B cell (primary cell): Measurements from ENCODE around the gene MYADML2. TPM values are rescaled to one million over a fixed set of nuclear protein-coding genes. Genes with fewer than 3 reads are reported as not detected.
"Not testable (repeated sequence)": the region's sequence is repeated elsewhere in the genome, so short reads cannot be mapped to it uniquely, and the experiment has no call there.

Source experiments
- ATAC-seq: fragments of 200-7000 bp; cut with Tn5 transposase; one replicate; pipeline ENCODE4 v1.10.0; 2021; ENCODE audit warnings: low read depth, mild to moderate bottlenecking, moderate number of reproducible peaks, moderate library complexity
- CTCF ChIA-PET: fragments of 350-600 bp; sonication (Branson Sonifier 250); formaldehyde crosslinking; loops from one replicate; lab custom pipeline; 2021; ENCODE audit warnings: antibody characterized with exemption, inconsistent platforms; lab: Charles Lee
- POLR2A ChIA-PET: fragments of 350-600 bp; sonication (Branson Sonifier 250); formaldehyde crosslinking; loops from one replicate; lab custom pipeline; 2021; ENCODE audit warnings: antibody characterized with exemption; lab: Charles Lee
- DNase-seq: peaks from one replicate; pipeline ENCODE4 v3.0.0; 2013
- H2AFZ ChIP-seq: 2 replicates; pipeline ENCODE4 v1.6.1; 2012; ENCODE audit warnings: mild to moderate bottlenecking, low read depth, low read length; ENCODE audit not compliant: insufficient read depth, poor library complexity, severe bottlenecking
- H3K27ac ChIP-seq, 2 donors: 1 replicate in 1 of 2; 2 replicates in 1 of 2; pipeline ENCODE4 v1.5.1; 2012 to 2013; ENCODE audit warnings: low read length in 2 of 2, mild to moderate bottlenecking in 2 of 2, moderate library complexity in 1 of 2
- H3K27me3 ChIP-seq, 4 experiments: fragments of 200-600 bp in 1 of 4; sonication (generic) in 1 of 4; replicated peaks in 1 of 4; 1 replicate in 2 of 4; 2 replicates in 2 of 4; pipeline versions ENCODE4 v1.6.1 to v1.7.0; 2013 to 2016; ENCODE audit warnings: low read length in 3 of 4, mild to moderate bottlenecking in 2 of 4, mixed read lengths in 1 of 4, moderate library complexity in 1 of 4; ENCODE audit not compliant: insufficient read depth in 4 of 4, control insufficient read depth in 3 of 4; ENCODE audit errors: control extremely low read depth in 1 of 4
- H3K36me3 ChIP-seq, 2 experiments: replicated peaks in 1 of 2; 1 replicate in 1 of 2; 2 replicates in 1 of 2; pipeline versions ENCODE4 v1.6.1 to v1.7.1; 2013; ENCODE audit warnings: low read length in 1 of 2; ENCODE audit not compliant: insufficient read depth in 2 of 2, control insufficient read depth in 1 of 2; ENCODE audit errors: control extremely low read depth in 1 of 2, extremely low read depth in 1 of 2
- H3K4me1 ChIP-seq, 2 donors: fragments of 200-600 bp in 1 of 2; sonication (generic) in 1 of 2; 1 replicate in 1 of 2; 2 replicates in 1 of 2; pipeline versions ENCODE4 v1.5.1 to v1.6.1; 2013 to 2017; ENCODE audit warnings: low read length in 2 of 2; ENCODE audit not compliant: control insufficient read depth in 2 of 2, insufficient read depth in 2 of 2
- H3K4me2 ChIP-seq: replicated peaks from 2 replicates; pipeline ENCODE3; 2012; ENCODE audit warnings: mild to moderate bottlenecking, low read depth, low read length; ENCODE audit not compliant: poor library complexity, severe bottlenecking
- H3K4me3 ChIP-seq, 5 experiments: fragments of 200-600 bp in 1 of 5; sonication (generic) in 1 of 5; 1 replicate in 3 of 5; 2 replicates in 2 of 5; pipeline versions ENCODE4 v1.5.1 to v1.7.0; 2011 to 2016; ENCODE audit warnings: low read length in 4 of 5, mild to moderate bottlenecking in 4 of 5, low read depth in 2 of 5, control low read depth in 1 of 5, moderate library complexity in 1 of 5; ENCODE audit not compliant: insufficient read depth in 1 of 5; ENCODE audit errors: control extremely low read depth in 1 of 5, extremely low read depth in 1 of 5
- H3K79me2 ChIP-seq: fragments of 200-600 bp; sonication (generic); one replicate; pipeline ENCODE4 v1.6.0; 2016; ENCODE audit warnings: low read length; ENCODE audit not compliant: control insufficient read depth, insufficient read depth
- H3K9ac ChIP-seq: fragments of 200-600 bp; sonication (generic); 2 replicates; pipeline ENCODE4 v1.6.1; 2017; ENCODE audit warnings: mild to moderate bottlenecking, low read length, moderate library complexity
- H3K9me3 ChIP-seq, 3 donors: one replicate each; pipeline versions ENCODE4 v1.6.1 to v1.7.1; 2013; ENCODE audit warnings: low read length in 2 of 3; ENCODE audit not compliant: control insufficient read depth in 2 of 3, insufficient read depth in 1 of 3; ENCODE audit errors: control extremely low read depth in 1 of 3
- H4K20me1 ChIP-seq: 2 replicates; pipeline ENCODE4 v1.6.0; 2012; ENCODE audit warnings: mild to moderate bottlenecking, low read length; ENCODE audit not compliant: insufficient read depth, control insufficient read depth, poor library complexity, severe bottlenecking
- H3K27ac Mint-ChIP-seq: one replicate; pipeline ENCODE4 v1.8.0; 2021; ENCODE audit warnings: mixed read lengths
- H3K27me3 Mint-ChIP-seq: one replicate; pipeline ENCODE4 v1.8.0; 2021; ENCODE audit warnings: mixed read lengths
- H3K4me1 Mint-ChIP-seq: one replicate; pipeline ENCODE4 v1.8.0; 2021; ENCODE audit warnings: mixed read lengths
- H3K4me3 Mint-ChIP-seq: one replicate; pipeline ENCODE4 v1.8.0; 2021; ENCODE audit warnings: mixed read lengths
- H3K9me3 Mint-ChIP-seq: one replicate; pipeline ENCODE4 v1.8.0; 2022; ENCODE audit warnings: mixed read lengths; ENCODE audit not compliant: insufficient read depth
- EZH2 ChIP-seq: IDR thresholded peaks from 2 replicates; pipeline ENCODE4 v1.6.1; 2012; ENCODE audit warnings: borderline replicate concordance, low read depth, mild to moderate bottlenecking, moderate library complexity, low read length; ENCODE audit not compliant: insufficient read depth, poor library complexity, severe bottlenecking
- WGBS: methylation state at CpG from one replicate; pipeline ENCODE4 v1.1.5; 2013; ENCODE audit warnings: missing lambda C conversion rate; ENCODE audit not compliant: insufficient coverage; 5-methylcytosine and 5-hydroxymethylcytosine counted together
- intact Hi-C: fragments of 100-400 bp; cut with micrococcal nuclease; formaldehyde crosslinking; loops from one replicate; pipeline ENCODE4 v1.10.0; 2022
- polyA plus RNA-seq: library from polyadenylated mRNA; depleted of rRNA; stranded (reverse); fragments of >200 nt; gene quantifications from 2 replicates; pipeline ENCODE4 v1.2.3, GENCODE V29; 2012
- total RNA-seq, 2 donors: library from RNA; stranded (reverse); fragments of 120-200 nt in 1 of 2; gene quantifications; 1 replicate in 1 of 2; 2 replicates in 1 of 2; pipeline versions ENCODE4 v1.2.3 to v1.2.4, GENCODE V29; 2013 to 2022
- TF ChIP-seq, protein P1 (sequence below): fragments of 200-600 bp; IDR thresholded peaks from one replicate; pipeline ENCODE4 v1.8.0; 2022; ENCODE audit warnings: antibody characterized with exemption, mild to moderate bottlenecking

MYADML2 gene
- total and polyA plus RNA-seq, 2 donors (not counting 1 experiment from before 2014, with no cell fraction given): not detected

DNA sequence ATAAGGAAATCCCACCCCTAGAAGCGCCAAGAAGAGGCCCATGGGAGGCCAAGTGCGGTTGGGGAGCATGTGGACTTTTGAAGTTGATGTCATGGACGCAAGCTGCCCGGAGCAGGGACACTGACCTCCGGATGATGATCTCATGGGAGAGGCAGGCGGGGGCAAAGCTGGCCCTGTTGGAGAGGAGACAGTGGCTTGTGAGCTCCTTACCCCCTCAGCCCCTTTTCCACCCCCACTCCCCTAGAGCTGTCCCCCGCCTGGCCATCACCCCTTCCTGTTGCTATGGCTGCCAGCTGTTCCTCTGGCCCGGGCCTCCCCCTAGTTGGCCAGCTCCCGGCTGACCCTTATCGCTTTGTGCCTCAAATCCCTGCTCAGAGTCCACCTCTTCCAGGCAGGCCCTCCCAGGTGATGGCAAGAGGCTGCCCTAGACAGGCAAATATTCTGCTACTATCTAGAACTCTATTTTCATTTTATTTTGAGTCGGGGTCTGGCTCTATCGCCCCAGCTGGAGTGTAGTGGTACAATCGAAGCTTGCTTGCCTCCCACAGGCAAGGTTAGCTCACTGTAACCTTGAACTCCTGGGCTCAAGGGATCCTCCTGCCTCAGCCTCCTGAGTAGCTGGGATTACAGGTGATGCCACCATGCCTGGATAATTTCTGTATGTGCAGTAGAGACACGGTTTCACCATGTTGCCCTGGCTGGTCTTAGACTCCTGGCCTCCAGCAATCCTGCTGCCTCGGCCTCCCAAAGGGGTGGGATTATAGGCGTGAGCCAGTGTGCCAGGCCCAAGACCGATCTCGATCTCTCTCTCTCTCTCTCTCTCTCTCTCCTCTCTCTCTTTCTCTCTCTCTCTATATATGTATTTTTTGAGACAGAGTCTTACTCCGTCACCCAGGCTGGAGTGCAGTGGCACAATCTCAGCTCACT lies 7.4 kb upstream of the MYADML2 start:
- DNase-seq (no peak), ATAC-seq (no peak)
- H3K4me2 ChIP-seq: no peak overlapping the region
- no peak overlapping the region for H3K4me3 ChIP-seq
- peaks cover 1% of the 10 kb centered on the region for H3K4me1 Mint-ChIP-seq
- no peaks in the 10 kb centered on the region for H3K36me3 ChIP-seq
- H3K27ac ChIP-seq: no peak overlapping the region
- no peak overlapping the region for H3K4me3 Mint-ChIP-seq
- H3K27ac Mint-ChIP-seq: no peak overlapping the region
- intact Hi-C loops: no loop called here
- CTCF ChIA-PET: interaction anchor here (0.6 to 1.3 kb wide), 2 partner anchors 200 to 315 kb away, joined by 3 to 4 read pairs; no protein-coding TSS in a partner anchor
- peaks cover 18% of the 10 kb centered on the region for H3K27me3 Mint-ChIP-seq
- peaks cover 0 to 10% (median 0%) of the 10 kb centered on the region in 3 donors for H3K9me3 ChIP-seq
- 92% methylated on average over 5 of the region's 19 CpGs for WGBS
- POLR2A ChIA-PET: no interaction called here
- H2AFZ ChIP-seq: no peak overlapping the region
- no peaks in the 10 kb centered on the region for H4K20me1 ChIP-seq
- no peak overlapping the region for H3K9ac ChIP-seq
- TF ChIP-seq EZH2: no peak
- TF ChIP-seq, protein P1, sequence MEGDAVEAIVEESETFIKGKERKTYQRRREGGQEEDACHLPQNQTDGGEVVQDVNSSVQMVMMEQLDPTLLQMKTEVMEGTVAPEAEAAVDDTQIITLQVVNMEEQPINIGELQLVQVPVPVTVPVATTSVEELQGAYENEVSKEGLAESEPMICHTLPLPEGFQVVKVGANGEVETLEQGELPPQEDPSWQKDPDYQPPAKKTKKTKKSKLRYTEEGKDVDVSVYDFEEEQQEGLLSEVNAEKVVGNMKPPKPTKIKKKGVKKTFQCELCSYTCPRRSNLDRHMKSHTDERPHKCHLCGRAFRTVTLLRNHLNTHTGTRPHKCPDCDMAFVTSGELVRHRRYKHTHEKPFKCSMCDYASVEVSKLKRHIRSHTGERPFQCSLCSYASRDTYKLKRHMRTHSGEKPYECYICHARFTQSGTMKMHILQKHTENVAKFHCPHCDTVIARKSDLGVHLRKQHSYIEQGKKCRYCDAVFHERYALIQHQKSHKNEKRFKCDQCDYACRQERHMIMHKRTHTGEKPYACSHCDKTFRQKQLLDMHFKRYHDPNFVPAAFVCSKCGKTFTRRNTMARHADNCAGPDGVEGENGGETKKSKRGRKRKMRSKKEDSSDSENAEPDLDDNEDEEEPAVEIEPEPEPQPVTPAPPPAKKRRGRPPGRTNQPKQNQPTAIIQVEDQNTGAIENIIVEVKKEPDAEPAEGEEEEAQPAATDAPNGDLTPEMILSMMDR: no peak
- peaks cover 7% of the 10 kb centered on the region in 2 donors for H3K4me1 ChIP-seq
- H3K9me3 Mint-ChIP-seq: no peaks in the 10 kb centered on the region
- H3K79me2 ChIP-seq: no peaks in the 10 kb centered on the region
- H3K27me3 ChIP-seq: peaks cover 0 to 44% (median 20%) of the 10 kb centered on the region in 4 experiments

DNA sequence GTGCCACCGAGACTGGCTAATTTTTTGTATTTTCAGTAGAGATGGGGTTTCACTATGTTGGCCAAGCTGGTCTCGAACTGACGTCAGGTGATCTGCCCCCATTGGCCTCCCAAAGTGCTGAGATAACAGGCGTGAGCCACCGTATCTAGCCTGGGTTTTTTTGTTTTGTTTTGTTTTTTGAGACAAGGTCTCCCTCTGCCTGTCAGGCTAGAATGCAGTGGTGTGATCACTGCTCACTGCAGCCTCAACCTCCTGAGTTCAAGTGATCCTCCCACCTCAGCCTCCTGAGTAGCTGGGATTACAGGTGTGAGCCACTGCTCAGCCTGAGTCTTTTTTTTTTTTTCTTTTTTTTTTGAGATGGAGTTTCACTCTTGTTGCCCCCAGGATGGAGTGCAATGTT lies 6.4 kb upstream of the MYADML2 start:
- intact Hi-C loops, H3K4me1 Mint-ChIP-seq: not testable (repeated sequence)

More for the DNA sequence above, 6.4 kb upstream of the MYADML2 start:
- H3K4me2 ChIP-seq, H3K27ac Mint-ChIP-seq, H3K9me3 Mint-ChIP-seq, H2AFZ ChIP-seq, H3K79me2 ChIP-seq, DNase-seq, H3K36me3 ChIP-seq, H3K9me3 ChIP-seq, H3K4me3 ChIP-seq, ATAC-seq, H3K4me1 ChIP-seq, POLR2A ChIA-PET, H3K4me3 Mint-ChIP-seq, H4K20me1 ChIP-seq, H3K27ac ChIP-seq, H3K9ac ChIP-seq: not testable (repeated sequence)
- 71% methylated on average over 3 of the region's 5 CpGs for WGBS
- peaks cover 15% of the 10 kb centered on the region for H3K27me3 Mint-ChIP-seq
- CTCF ChIA-PET: interaction anchor here (0.6 kb wide), 3 partner anchors 15 to 190 kb away, joined by 3 read pairs; partner anchors contain the start of gene MAFG
- peaks cover 0 to 35% (median 11%) of the 10 kb centered on the region in 4 experiments for H3K27me3 ChIP-seq
